ENCODE results near the gene CHERP. TPM values are rescaled to one million over a fixed set of nuclear protein-coding genes. Genes with fewer than 3 reads are reported as not detected.
A peak's percentile ranks its signal among the peaks of the same experiment; 100 is the strongest.

CHERP gene
- total and polyA plus RNA-seq, 2 of the 13 experiments (the other 11 are each of a cell fraction or from before 2014, with no cell fraction given): 4.3 to 5.4 TPM

DNA sequence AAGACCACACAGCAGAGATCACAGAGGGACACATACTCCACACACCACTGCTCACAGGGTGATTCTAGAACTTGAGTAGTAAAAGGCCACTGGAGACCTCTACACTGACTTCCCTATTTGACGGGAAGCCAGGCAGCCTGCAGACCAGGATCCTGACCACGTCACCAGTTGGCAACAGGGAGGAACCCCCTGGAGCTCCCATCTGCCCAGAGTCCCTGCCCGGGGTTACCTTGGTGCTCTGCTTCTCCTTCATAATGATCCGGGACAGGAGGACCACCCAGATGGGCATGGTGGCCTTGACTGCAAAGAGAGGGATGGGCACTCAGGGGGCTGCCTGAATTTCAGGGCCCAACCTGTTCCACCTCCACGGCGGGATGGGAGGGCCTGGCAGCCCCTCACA lies 29.0 kb upstream of the CHERP start:
- DNase-seq (ENCODE audit: low spot score) (peak; percentile 10), ATAC-seq (no peak), FAIRE-seq (no peak)
- Histone ChIP-seq H3K4me2 (ENCODE audit: low read depth, low read length) (peak overlapping the region; percentile 97), H3K36me3 (replicated peaks in 1 of 2; ENCODE audit: control insufficient read depth in 1 of 2, insufficient read depth in 2 of 2, low read length in 2 of 2) (peaks cover 16 to 38% of the 10 kb centered on the region in 2 experiments; a peak in 4 of 5 replicates), H4K20me1 (ENCODE audit: insufficient read depth, low read length) (no peaks in the 10 kb centered on the region), H3K79me2 (ENCODE audit: insufficient read depth, low read length) (peaks cover 58% of the 10 kb centered on the region), H3K9ac (ENCODE audit: insufficient read depth, low read depth, low read length) (peak overlapping the region; percentile 90), H3K4me1 (ENCODE audit: insufficient read depth, low read length) (peaks cover 42% of the 10 kb centered on the region), H3K9me3 (ENCODE audit: low read length) (no peaks in the 10 kb centered on the region), H3K4me3 (replicated peaks in 1 of 3; ENCODE audit: insufficient read depth in 1 of 3, low read depth in 2 of 3, low read length in 3 of 3) (peak overlapping the region; percentile 83 to 96 (median 95)), H3K27ac (ENCODE audit: extremely low read length, insufficient read depth, low read length) (peak overlapping the region; percentile 61), H2AFZ (ENCODE audit: low read length) (no peak overlapping the region), H3K27me3 (ENCODE audit: control insufficient read depth in 1 of 2, insufficient read depth in 2 of 2, low read length in 2 of 2) (no peaks in the 10 kb centered on the region; a peak in 1 of 5 replicates)
- ChIA-PET POLR2A (no interaction called here), CTCF (ENCODE audit: low intra/inter-chr PET ratio, low total read pairs) (no interaction called here)
- no TSS peak for BruUV-seq (replicated peaks)
- in situ Hi-C loops (cut with HindIII; ENCODE audit: extremely low pct_ligation_motif_present, low pct_unique_long_range_greater_than_20kb): loop anchor here (5.0 kb wide), 1 partner anchor 56 kb away; the partner anchor contains the start of gene MED26
- intact Hi-C loops (cut with micrococcal nuclease; ENCODE audit: unreplicated experiment): loop anchor here (5.0 kb wide), 1 partner anchor 56 kb away; the partner anchor contains the start of gene MED26
- WGBS (ENCODE audit: low lambda C conversion rate): 0% methylated on average over 3 of the region's 6 CpGs
- TF ChIP-seq GZF1 (CRISPR knock-in tag; IDR thresholded peaks at IDR 0.05) (no peak), GABPA (IDR thresholded peaks at IDR 0.05; ENCODE audit: low read depth, low read length) (no peak), GABPA (CRISPR knock-in tag; IDR thresholded peaks at IDR 0.05; ENCODE audit: low read depth) (no peak), HNF1A (IDR thresholded peaks at IDR 0.05; ENCODE audit: low read depth) (no peak), HNF1A (CRISPR knock-in tag; IDR thresholded peaks at IDR 0.05; ENCODE audit: borderline replicate concordance) (no peak), ATF7 (IDR thresholded peaks at IDR 0.05) (no peak), ATF7 (CRISPR knock-in tag; IDR thresholded peaks at IDR 0.05) (peak; percentile 56; the same call in 1 of the 2 replicates), ZFX (CRISPR knock-in tag; IDR thresholded peaks at IDR 0.05; ENCODE audit: low read depth) (0 out of 2 replicates have a peak, but pooled peaks have one; percentile 36), ETS1 (CRISPR knock-in tag; IDR thresholded peaks at IDR 0.05) (no peak), GATAD2A (CRISPR knock-in tag; IDR thresholded peaks at IDR 0.05) (no peak), IKZF1 (IDR thresholded peaks at IDR 0.05) (no peak), ZNF570 (CRISPR knock-in tag; IDR thresholded peaks at IDR 0.05; ENCODE audit: borderline replicate concordance) (no peak), KAT7 (CRISPR knock-in tag; IDR thresholded peaks at IDR 0.05; ENCODE audit: borderline replicate concordance) (no peak), ZNF878 (CRISPR knock-in tag; IDR thresholded peaks at IDR 0.05) (no peak), SALL2 (CRISPR knock-in tag; IDR thresholded peaks at IDR 0.05) (no peak), KDM5B (CRISPR knock-in tag; IDR thresholded peaks at IDR 0.05; ENCODE audit: borderline replicate concordance) (0 out of 2 replicates have a peak, but pooled peaks have one; percentile 22), RBFOX2 (IDR thresholded peaks at IDR 0.05; ENCODE audit: low read depth, low read length) (no peak)
- TF ChIP-seq, protein P1, sequence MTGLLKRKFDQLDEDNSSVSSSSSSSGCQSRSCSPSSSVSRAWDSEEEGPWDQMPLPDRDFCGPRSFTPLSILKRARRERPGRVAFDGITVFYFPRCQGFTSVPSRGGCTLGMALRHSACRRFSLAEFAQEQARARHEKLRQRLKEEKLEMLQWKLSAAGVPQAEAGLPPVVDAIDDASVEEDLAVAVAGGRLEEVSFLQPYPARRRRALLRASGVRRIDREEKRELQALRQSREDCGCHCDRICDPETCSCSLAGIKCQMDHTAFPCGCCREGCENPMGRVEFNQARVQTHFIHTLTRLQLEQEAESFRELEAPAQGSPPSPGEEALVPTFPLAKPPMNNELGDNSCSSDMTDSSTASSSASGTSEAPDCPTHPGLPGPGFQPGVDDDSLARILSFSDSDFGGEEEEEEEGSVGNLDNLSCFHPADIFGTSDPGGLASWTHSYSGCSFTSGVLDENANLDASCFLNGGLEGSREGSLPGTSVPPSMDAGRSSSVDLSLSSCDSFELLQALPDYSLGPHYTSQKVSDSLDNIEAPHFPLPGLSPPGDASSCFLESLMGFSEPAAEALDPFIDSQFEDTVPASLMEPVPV (CRISPR knock-in tag; IDR thresholded peaks at IDR 0.05): no peak

Measured in HepG2 (cell line).